Measurements from ENCODE around the gene GSS. TPM values are rescaled to one million over a fixed set of nuclear protein-coding genes. Genes with fewer than 3 reads are reported as not detected.

GSS gene
- total and polyA plus RNA-seq, 3 donors from 2014 or later = 52.8 to 87.9 (median 79.3) TPM

GRCh38 chr20:34925981-34926380 lies 29.6 kb downstream of the GSS start:
- no peak overlapping the region for H3K27ac ChIP-seq
- H3K4me1 ChIP-seq = no peaks in the 10 kb centered on the region
- no peak overlapping the region for H3K4me3 ChIP-seq
- no peaks in the 10 kb centered on the region for H3K27me3 ChIP-seq
- intact Hi-C loops (cut with DNase I; ENCODE audit: low total_unique reads) = no loop called here
- 95% methylated on average over 1 of the region's 1 CpG; no CpG with 5 or more reads in 1 of the 2 donors for WGBS, 2 donors
- no peak for DNase-seq
- TF ChIP-seq POLR2A (IDR thresholded peaks at IDR 0.05) (no peak), CTCF (IDR thresholded peaks at IDR 0.05) (no peak)
- no peaks in the 10 kb centered on the region for H3K36me3 ChIP-seq (ENCODE audit: low read depth, missing control alignments)
- H3K9me3 ChIP-seq = no peaks in the 10 kb centered on the region

GRCh38 chr20:34925341-34925740 lies 30.3 kb downstream of the GSS start:
- H3K27me3 ChIP-seq = no peaks in the 10 kb centered on the region
- no peaks in the 10 kb centered on the region for H3K4me1 ChIP-seq
- WGBS, 2 donors = 93 to 94% methylated on average over 3 of the region's 3 CpGs
- no peak overlapping the region for H3K27ac ChIP-seq
- no peak for DNase-seq
- TF ChIP-seq CTCF (IDR thresholded peaks at IDR 0.05) (no peak), POLR2A (IDR thresholded peaks at IDR 0.05) (no peak)
- no peaks in the 10 kb centered on the region for H3K9me3 ChIP-seq
- H3K4me3 ChIP-seq = no peak overlapping the region
- intact Hi-C loops (cut with DNase I; ENCODE audit: low total_unique reads) = no loop called here
- no peaks in the 10 kb centered on the region for H3K36me3 ChIP-seq (ENCODE audit: low read depth, missing control alignments)

- Histone ChIP-seq H3K36me3 (ENCODE audit: low read depth, missing control alignments) (no peaks in the 10 kb centered on the region), H3K9me3 (no peaks in the 10 kb centered on the region), H3K27ac (no peak overlapping the region), H3K4me3 (no peak overlapping the region), H3K4me1 (no peaks in the 10 kb centered on the region), H3K27me3 (no peaks in the 10 kb centered on the region)
- TF ChIP-seq CTCF (IDR thresholded peaks at IDR 0.05) (no peak), POLR2A (IDR thresholded peaks at IDR 0.05) (no peak)
- no peak for DNase-seq
- WGBS, 2 donors = 95 to 98% methylated on average over 2 of the region's 2 CpGs
- intact Hi-C loops (cut with DNase I; ENCODE audit: low total_unique reads) = no loop called here
These were observed 32.2 kb downstream of the GSS start for GRCh38 chr20:34923414-34923813.

GRCh38 chr20:34922654-34923381 lies 32.8 kb downstream of the GSS start:
- Histone ChIP-seq H3K4me1 (no peaks in the 10 kb centered on the region), H3K27me3 (no peaks in the 10 kb centered on the region), H3K27ac (no peak overlapping the region), H3K36me3 (ENCODE audit: low read depth, missing control alignments) (no peaks in the 10 kb centered on the region), H3K4me3 (no peak overlapping the region), H3K9me3 (no peaks in the 10 kb centered on the region)
- intact Hi-C loops (cut with DNase I; ENCODE audit: low total_unique reads) = no loop called here
- DNase-seq = no peak
- TF ChIP-seq POLR2A (IDR thresholded peaks at IDR 0.05) (no peak), CTCF (IDR thresholded peaks at IDR 0.05) (no peak)
- WGBS, 2 donors = 82 to 88% methylated on average over 5 of the region's 5 CpGs

- H3K9me3 ChIP-seq = no peaks in the 10 kb centered on the region
- DNase-seq = no peak
- WGBS, 2 donors = 84 to 85% methylated on average over 2 to 3 of the region's 3 CpGs
- H3K36me3 ChIP-seq (ENCODE audit: low read depth, missing control alignments) = no peaks in the 10 kb centered on the region
- intact Hi-C loops (cut with DNase I; ENCODE audit: low total_unique reads) = no loop called here
- H3K27ac ChIP-seq = no peak overlapping the region
- no peaks in the 10 kb centered on the region for H3K27me3 ChIP-seq
- no peak overlapping the region for H3K4me3 ChIP-seq
- TF ChIP-seq CTCF (IDR thresholded peaks at IDR 0.05) = no peak
- no peak for TF ChIP-seq POLR2A (IDR thresholded peaks at IDR 0.05)
- no peaks in the 10 kb centered on the region for H3K4me1 ChIP-seq
These were observed 34.2 kb downstream of the GSS start for GRCh38 chr20:34921436-34921835.

All from testis (tissue), 3 donors.